Left lung (tissue), 10 donors: ENCODE data around the gene EIF4H. TPM values are rescaled to one million over a fixed set of nuclear protein-coding genes. Genes with fewer than 3 reads are reported as not detected.

ENCODE experiments used
- ATAC-seq: fragments of 200-7000 bp; cut with Tn5 transposase; one replicate; pipeline ENCODE4 v1.9.1; 2020; ENCODE audit warnings: moderate library complexity
- DNase-seq, 4 donors: peaks; one replicate each; pipeline ENCODE4 v3.0.0-alpha.2; 2013 to 2020
- H3K27ac ChIP-seq, 2 donors: fragments of 200-600 bp; sonication (generic) in 1 of 2; one replicate each; pipeline versions ENCODE4 v1.5.0 to v1.8.0; 2020 to 2021
- H3K27me3 ChIP-seq, 2 donors: fragments of 200-600 bp; sonication (generic) in 1 of 2; one replicate each; pipeline versions ENCODE4 v1.5.0 to v1.8.0; 2020 to 2021
- H3K36me3 ChIP-seq, 2 donors: fragments of 200-600 bp; sonication (generic) in 1 of 2; one replicate each; pipeline versions ENCODE4 v1.5.0 to v1.8.0; 2020 to 2021
- H3K4me1 ChIP-seq, 2 donors: fragments of 200-600 bp; one replicate each; pipeline ENCODE4 v1.8.0; 2021
- H3K4me3 ChIP-seq, 2 donors: fragments of 200-600 bp; sonication (generic) in 1 of 2; one replicate each; pipeline versions ENCODE4 v1.5.0 to v1.8.0; 2020 to 2021; ENCODE audit warnings: mild to moderate bottlenecking in 1 of 2
- H3K9me3 ChIP-seq, 2 donors: fragments of 200-600 bp; sonication (generic) in 1 of 2; one replicate each; pipeline versions ENCODE4 v1.5.0 to v1.8.0; 2020 to 2021
- CTCF ChIP-seq, 2 donors: fragments of 200-600 bp; sonication (generic) in 1 of 2; IDR thresholded peaks; one replicate each; pipeline versions ENCODE4 v1.5.0 to v1.8.0; 2021; ENCODE audit warnings: antibody characterized with exemption in 2 of 2
- intact Hi-C, 2 donors: fragments of 100-400 bp; cut with DNase I; formaldehyde crosslinking; loops; one replicate each; pipeline versions ENCODE4 v1.11.2 to v1.14.2; 2022
- polyA plus RNA-seq, 6 donors: library from polyadenylated mRNA; unstranded; fragments of 120-200 nt; gene quantifications; one replicate each; pipeline ENCODE4 v1.2.1, GENCODE V29; 2013; ENCODE audit not compliant: insufficient read length in 6 of 6
- total RNA-seq, 2 donors: library from RNA; stranded (reverse); fragmentation: NEBNext Ultra II Directional; extraction: Animal tissue kit (Norgen Biotek cat#: 25700); gene quantifications; one replicate each; pipeline ENCODE4 v1.2.1, GENCODE V29; 2021
- donor health status: DM: no; HTN: yes; CAD: no.
- donor health status: DM: no; HTN: no; CAD: no.

EIF4H gene
- total and polyA plus RNA-seq, 8 donors = 203 to 308 (median 264) TPM

GRCh38 chr7:74143383-74143782 is 30.8 kb upstream of the EIF4H start:
- ATAC-seq = no peak
- Histone ChIP-seq H3K4me3 (no peak overlapping the region), H3K27ac (no peak overlapping the region), H3K36me3 (no peaks in the 10 kb centered on the region), H3K9me3 (peaks cover 0 to 4% of the 10 kb centered on the region in 2 donors), H3K4me1 (peaks cover 0 to 5% of the 10 kb centered on the region in 2 donors), H3K27me3 (no peaks in the 10 kb centered on the region)
- no peak for DNase-seq
- TF ChIP-seq CTCF (IDR thresholded peaks at IDR 0.05) = no peak
- intact Hi-C loops = no loop called here

- no peak for DNase-seq
- no peak overlapping the region for H3K27ac ChIP-seq
- H3K36me3 ChIP-seq = no peaks in the 10 kb centered on the region
- H3K9me3 ChIP-seq = peaks cover 0 to 4% of the 10 kb centered on the region in 2 donors
- no peak for TF ChIP-seq CTCF (IDR thresholded peaks at IDR 0.05)
- ATAC-seq = no peak
- H3K27me3 ChIP-seq = no peaks in the 10 kb centered on the region
- H3K4me1 ChIP-seq = no peaks in the 10 kb centered on the region
- intact Hi-C loops = no loop called here
- H3K4me3 ChIP-seq = no peak overlapping the region
These were observed 25.7 kb upstream of the EIF4H start for GRCh38 chr7:74148491-74148890.

DNA sequence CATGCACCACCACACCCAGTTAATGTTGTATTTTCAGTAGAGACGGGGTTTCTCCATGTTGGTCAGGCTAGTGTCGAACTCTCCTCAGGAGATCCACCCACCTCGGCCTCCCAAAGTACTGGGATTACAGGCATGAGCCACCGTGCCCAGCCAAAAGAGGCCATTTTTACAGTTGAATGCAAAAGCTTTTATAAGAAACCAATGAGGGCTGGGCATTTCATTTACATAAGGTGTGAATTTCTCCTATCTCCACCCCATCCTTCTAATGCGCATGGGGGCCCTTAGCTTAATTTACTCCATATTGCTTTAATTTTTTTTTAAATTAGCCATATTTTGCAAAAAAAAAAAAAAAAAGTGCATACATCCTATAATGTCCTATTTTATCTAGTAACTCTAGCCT is 25.1 kb upstream of the EIF4H start:
- H3K4me3 ChIP-seq = no peak overlapping the region
- no peak for TF ChIP-seq CTCF (IDR thresholded peaks at IDR 0.05)
- ATAC-seq = no peak
- no peaks in the 10 kb centered on the region for H3K4me1 ChIP-seq
- no peaks in the 10 kb centered on the region for H3K27me3 ChIP-seq
- intact Hi-C loops = no loop called here
- no peaks in the 10 kb centered on the region for H3K36me3 ChIP-seq
- peaks cover 0 to 4% of the 10 kb centered on the region in 2 donors for H3K9me3 ChIP-seq
- H3K27ac ChIP-seq = no peak overlapping the region
- no peak for DNase-seq

GRCh38 chr7:74149603-74150002 is 24.6 kb upstream of the EIF4H start:
- DNase-seq = no peak
- Histone ChIP-seq H3K27me3 (no peaks in the 10 kb centered on the region), H3K36me3 (no peaks in the 10 kb centered on the region), H3K27ac (no peak overlapping the region), H3K4me3 (no peak overlapping the region), H3K9me3 (peaks cover 0 to 4% of the 10 kb centered on the region in 2 donors), H3K4me1 (no peaks in the 10 kb centered on the region)
- no peak for TF ChIP-seq CTCF (IDR thresholded peaks at IDR 0.05)
- intact Hi-C loops = no loop called here
- ATAC-seq = no peak

DNA sequence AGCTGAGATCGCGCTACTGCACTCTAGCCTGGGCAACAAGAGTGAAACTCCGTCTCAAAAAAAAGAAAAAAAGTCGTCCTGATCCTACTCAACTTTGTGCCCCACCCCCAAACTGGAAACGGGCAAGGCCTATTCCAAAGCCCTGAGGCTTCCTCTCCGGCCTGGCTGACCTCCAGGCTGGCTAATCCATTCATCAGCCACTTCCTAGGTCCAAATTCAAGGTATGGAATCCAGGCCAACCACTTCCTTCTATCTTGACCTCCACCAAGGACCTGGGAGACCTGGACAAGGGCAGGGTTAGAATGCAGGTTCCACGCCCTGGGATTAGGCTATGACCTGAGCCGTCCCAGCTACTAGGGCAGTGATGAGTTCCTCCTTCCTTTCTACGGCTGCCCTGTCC is 20.4 kb upstream of the EIF4H start:
- TF ChIP-seq CTCF (IDR thresholded peaks at IDR 0.05) = no peak
- Histone ChIP-seq H3K36me3 (no peaks in the 10 kb centered on the region), H3K27ac (no peak overlapping the region), H3K27me3 (no peaks in the 10 kb centered on the region), H3K4me3 (no peak overlapping the region), H3K4me1 (no peaks in the 10 kb centered on the region), H3K9me3 (no peaks in the 10 kb centered on the region)
- DNase-seq = no peak
- intact Hi-C loops = no loop called here
- no peak for ATAC-seq
